GM12873 (cell line): ENCODE measurements around the gene TICAM2.

Experiments
- CTCF ChIP-seq: IDR thresholded peaks from 2 replicates; pipeline ENCODE4 v1.5.1; 2012; ENCODE audit warnings: low read depth, mild to moderate bottlenecking, moderate library complexity, low read length, control low read depth; ENCODE audit not compliant: insufficient read depth; ENCODE audit errors: missing control alignments

Gene TICAM2

GRCh38 chr5:115624994-115625393 is 22.7 kb upstream of the TICAM2 start:
- TF ChIP-seq CTCF, result no peak

GRCh38 chr5:115623658-115624057 is 21.4 kb upstream of the TICAM2 start:
- TF ChIP-seq CTCF, result no peak

GRCh38 chr5:115621365-115621900 is 19.2 kb upstream of the TICAM2 start:
- TF ChIP-seq CTCF, result no peak

GRCh38 chr5:115616892-115617291 is 14.6 kb upstream of the TICAM2 start:
- no peak for TF ChIP-seq CTCF

- TF ChIP-seq CTCF, result no peak
Measured at GRCh38 chr5:115616472-115616871, 14.2 kb upstream of the TICAM2 start.

- TF ChIP-seq CTCF, result no peak
Measured at GRCh38 chr5:115611873-115612272, 9.6 kb upstream of the TICAM2 start.

- TF ChIP-seq CTCF, result no peak
Measured at GRCh38 chr5:115607935-115608334, 5.7 kb upstream of the TICAM2 start.
